ENCODE measurements around the gene ADAMTSL1. TPM values are rescaled to one million over a fixed set of nuclear protein-coding genes. Genes with fewer than 3 reads are reported as not detected.

Gene ADAMTSL1
- total RNA-seq, 1 donor from 2014 or later: 12.6 TPM

DNA sequence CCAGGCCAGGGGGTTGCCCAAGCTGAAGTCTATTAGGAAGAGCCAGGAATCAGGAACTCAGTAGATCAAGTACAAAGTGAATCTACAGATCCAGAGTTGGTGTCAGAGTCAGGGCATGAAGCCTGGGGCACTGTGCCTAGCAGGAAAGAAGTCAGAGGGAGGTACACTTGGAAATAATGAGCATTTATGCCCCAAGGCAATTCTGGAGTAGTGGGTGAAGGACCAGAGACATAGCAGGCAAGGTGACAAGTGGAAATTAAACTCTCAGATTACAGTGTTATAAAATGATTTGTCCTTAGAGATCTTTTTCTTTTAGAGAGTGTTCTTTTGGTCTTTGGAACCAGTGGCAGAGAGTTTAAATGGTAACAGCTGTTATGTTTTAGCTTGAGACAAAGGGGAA lies 138.0 kb downstream of the ADAMTSL1 start:
- Histone ChIP-seq H3K4me3 (ENCODE audit: insufficient read depth, low read depth, low read length) (no peak overlapping the region), H3K27ac (ENCODE audit: low read depth, low read length) (no peak overlapping the region), H3K9me3 (ENCODE audit: insufficient read depth, low read depth, low read length) (no peaks in the 10 kb centered on the region), H3K9ac (ENCODE audit: low read length) (no peak overlapping the region), H3K4me2 (ENCODE audit: low read length) (no peak overlapping the region), H3K36me3 (ENCODE audit: insufficient read depth, low read length) (peaks cover 3% of the 10 kb centered on the region), H3K4me1 (ENCODE audit: insufficient read depth, low read length) (no peaks in the 10 kb centered on the region), H2AFZ (ENCODE audit: low read depth, low read length) (no peak overlapping the region), H3K79me2 (ENCODE audit: insufficient read depth, low read length) (peaks cover 42% of the 10 kb centered on the region), H3K27me3 (ENCODE audit: insufficient read depth, low read length) (no peaks in the 10 kb centered on the region), H4K20me1 (ENCODE audit: insufficient read depth, low read length) (no peaks in the 10 kb centered on the region)
- FAIRE-seq: no peak
- Mint-ChIP-seq H3K27me3 (ENCODE audit: low read depth, unreplicated experiment) (no peaks in the 10 kb centered on the region), H3K4me1 (ENCODE audit: low read depth, unreplicated experiment) (peaks cover 9% of the 10 kb centered on the region), H3K36me3 (ENCODE audit: low read depth, unreplicated experiment) (no peaks in the 10 kb centered on the region), H3K27ac (ENCODE audit: unreplicated experiment) (no peak overlapping the region), H3K9me3 (ENCODE audit: unreplicated experiment) (peaks cover 2% of the 10 kb centered on the region), H3K4me3 (ENCODE audit: unreplicated experiment) (no peak overlapping the region)
- TF ChIP-seq, protein P1, sequence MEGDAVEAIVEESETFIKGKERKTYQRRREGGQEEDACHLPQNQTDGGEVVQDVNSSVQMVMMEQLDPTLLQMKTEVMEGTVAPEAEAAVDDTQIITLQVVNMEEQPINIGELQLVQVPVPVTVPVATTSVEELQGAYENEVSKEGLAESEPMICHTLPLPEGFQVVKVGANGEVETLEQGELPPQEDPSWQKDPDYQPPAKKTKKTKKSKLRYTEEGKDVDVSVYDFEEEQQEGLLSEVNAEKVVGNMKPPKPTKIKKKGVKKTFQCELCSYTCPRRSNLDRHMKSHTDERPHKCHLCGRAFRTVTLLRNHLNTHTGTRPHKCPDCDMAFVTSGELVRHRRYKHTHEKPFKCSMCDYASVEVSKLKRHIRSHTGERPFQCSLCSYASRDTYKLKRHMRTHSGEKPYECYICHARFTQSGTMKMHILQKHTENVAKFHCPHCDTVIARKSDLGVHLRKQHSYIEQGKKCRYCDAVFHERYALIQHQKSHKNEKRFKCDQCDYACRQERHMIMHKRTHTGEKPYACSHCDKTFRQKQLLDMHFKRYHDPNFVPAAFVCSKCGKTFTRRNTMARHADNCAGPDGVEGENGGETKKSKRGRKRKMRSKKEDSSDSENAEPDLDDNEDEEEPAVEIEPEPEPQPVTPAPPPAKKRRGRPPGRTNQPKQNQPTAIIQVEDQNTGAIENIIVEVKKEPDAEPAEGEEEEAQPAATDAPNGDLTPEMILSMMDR (IDR thresholded peaks at IDR 0.05; ENCODE audit: insufficient read depth, low read depth, low read length): no peak
- no peak for TF ChIP-seq EZH2 (IDR thresholded peaks at IDR 0.05; ENCODE audit: insufficient read depth, low read length)
- DNase-seq (ENCODE audit: low read depth): no peak

DNA sequence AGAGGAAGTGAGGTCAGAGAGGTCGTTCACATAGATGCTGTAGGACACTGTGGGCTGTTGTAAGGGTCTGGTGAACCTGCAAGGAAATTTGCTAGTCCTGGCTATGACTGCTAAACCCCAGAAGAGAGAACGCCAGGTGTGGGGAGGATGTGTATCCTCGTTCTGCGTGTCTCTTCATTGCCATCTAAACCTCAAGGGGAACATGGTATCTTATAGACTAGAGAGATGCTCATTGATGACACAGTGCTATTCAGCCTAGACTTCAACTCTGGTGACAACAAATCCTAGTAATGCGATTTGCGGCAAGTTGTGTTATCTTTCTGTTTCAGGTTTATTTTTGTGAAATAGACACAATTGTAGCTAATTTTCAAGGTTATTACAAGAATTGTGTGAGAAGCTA lies 140.2 kb downstream of the ADAMTSL1 start:
- no peak for FAIRE-seq
- H3K4me1 Mint-ChIP-seq (ENCODE audit: low read depth, unreplicated experiment): peaks cover 9% of the 10 kb centered on the region
- no peak for TF ChIP-seq EZH2 (IDR thresholded peaks at IDR 0.05; ENCODE audit: insufficient read depth, low read length)
- TF ChIP-seq, protein P1 (IDR thresholded peaks at IDR 0.05; ENCODE audit: insufficient read depth, low read depth, low read length): no peak

DNA sequence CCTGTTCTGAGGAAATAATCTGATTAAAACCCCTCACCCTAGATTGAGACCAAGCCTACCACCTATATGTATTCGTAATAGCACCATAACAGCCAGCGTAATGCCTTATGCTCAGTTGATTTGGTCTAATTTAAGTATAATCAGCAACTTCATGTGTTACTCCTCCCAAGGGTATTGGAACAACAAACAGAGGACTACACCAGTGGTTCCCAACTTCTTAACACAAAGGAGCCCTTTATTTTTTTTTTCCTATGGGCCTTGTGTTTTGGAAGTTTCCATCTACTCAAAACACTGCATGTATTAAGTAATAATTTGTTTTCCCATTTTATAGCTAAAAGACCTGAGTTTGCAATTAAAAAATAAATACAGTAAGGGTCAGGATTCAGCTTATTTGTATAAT lies 140.7 kb downstream of the ADAMTSL1 start:
- no peak overlapping the region for H3K4me2 ChIP-seq (ENCODE audit: low read length)
- H3K36me3 ChIP-seq (ENCODE audit: insufficient read depth, low read length): peaks cover 3% of the 10 kb centered on the region
- Mint-ChIP-seq H3K4me1 (ENCODE audit: low read depth, unreplicated experiment) (peaks cover 9% of the 10 kb centered on the region), H3K36me3 (ENCODE audit: low read depth, unreplicated experiment) (no peaks in the 10 kb centered on the region), H3K27me3 (ENCODE audit: low read depth, unreplicated experiment) (no peaks in the 10 kb centered on the region), H3K4me3 (ENCODE audit: unreplicated experiment) (no peak overlapping the region), H3K9me3 (ENCODE audit: unreplicated experiment) (peaks cover 2% of the 10 kb centered on the region), H3K27ac (ENCODE audit: unreplicated experiment) (no peak overlapping the region)
- no peak overlapping the region for H3K27ac ChIP-seq (ENCODE audit: low read depth, low read length)
- H2AFZ ChIP-seq (ENCODE audit: low read depth, low read length): no peak overlapping the region
- H3K79me2 ChIP-seq (ENCODE audit: insufficient read depth, low read length): peaks cover 38% of the 10 kb centered on the region
- FAIRE-seq (no peak), DNase-seq (ENCODE audit: low read depth) (no peak)
- H3K9ac ChIP-seq (ENCODE audit: low read length): no peak overlapping the region
- TF ChIP-seq EZH2 (IDR thresholded peaks at IDR 0.05; ENCODE audit: insufficient read depth, low read length): no peak
- TF ChIP-seq, protein P1 (IDR thresholded peaks at IDR 0.05; ENCODE audit: insufficient read depth, low read depth, low read length): no peak
- no peaks in the 10 kb centered on the region for H3K9me3 ChIP-seq (ENCODE audit: insufficient read depth, low read depth, low read length)
- no peaks in the 10 kb centered on the region for H3K27me3 ChIP-seq (ENCODE audit: insufficient read depth, low read length)
- no peak overlapping the region for H3K4me3 ChIP-seq (ENCODE audit: insufficient read depth, low read depth, low read length)
- H3K4me1 ChIP-seq (ENCODE audit: insufficient read depth, low read length): no peaks in the 10 kb centered on the region
- no peaks in the 10 kb centered on the region for H4K20me1 ChIP-seq (ENCODE audit: insufficient read depth, low read length)

More for the DNA sequence above, 140.2 kb downstream of the ADAMTSL1 start:
- H3K79me2 ChIP-seq (ENCODE audit: insufficient read depth, low read length): peaks cover 44% of the 10 kb centered on the region
- no peaks in the 10 kb centered on the region for H4K20me1 ChIP-seq (ENCODE audit: insufficient read depth, low read length)
- H3K27ac Mint-ChIP-seq (ENCODE audit: unreplicated experiment): no peak overlapping the region
- no peaks in the 10 kb centered on the region for H3K27me3 ChIP-seq (ENCODE audit: insufficient read depth, low read length)
- no peaks in the 10 kb centered on the region for H3K36me3 Mint-ChIP-seq (ENCODE audit: low read depth, unreplicated experiment)
- H3K9ac ChIP-seq (ENCODE audit: low read length): no peak overlapping the region
- no peaks in the 10 kb centered on the region for H3K27me3 Mint-ChIP-seq (ENCODE audit: low read depth, unreplicated experiment)
- DNase-seq (ENCODE audit: low read depth): no peak
- no peak overlapping the region for H3K4me3 Mint-ChIP-seq (ENCODE audit: unreplicated experiment)
- H3K4me2 ChIP-seq (ENCODE audit: low read length): no peak overlapping the region
- peaks cover 3% of the 10 kb centered on the region for H3K36me3 ChIP-seq (ENCODE audit: insufficient read depth, low read length)
- H3K9me3 Mint-ChIP-seq (ENCODE audit: unreplicated experiment): peaks cover 2% of the 10 kb centered on the region
- no peaks in the 10 kb centered on the region for H3K9me3 ChIP-seq (ENCODE audit: insufficient read depth, low read depth, low read length)
- H3K4me1 ChIP-seq (ENCODE audit: insufficient read depth, low read length): no peaks in the 10 kb centered on the region
- no peak overlapping the region for H2AFZ ChIP-seq (ENCODE audit: low read depth, low read length)
- no peak overlapping the region for H3K27ac ChIP-seq (ENCODE audit: low read depth, low read length)
- no peak overlapping the region for H3K4me3 ChIP-seq (ENCODE audit: insufficient read depth, low read depth, low read length)

Data from astrocyte (in vitro differentiated cells and primary cell).